DOHH2 (cell line): ENCODE measurements around the gene NTNG1.

Source experiments
- CTCF ChIP-seq: fragments of 200-600 bp; sonication (generic); IDR thresholded peaks from one replicate; pipeline ENCODE4 v1.5.1; 2014; ENCODE audit warnings: antibody characterized with exemption, mild to moderate bottlenecking, low read depth, low read length; ENCODE audit not compliant: poor library complexity, severe bottlenecking
- EZH2phosphoT487 ChIP-seq: fragments of 200-600 bp; sonication (generic); IDR thresholded peaks from 2 replicates; pipeline ENCODE4 v1.6.1; 2017; ENCODE audit warnings: borderline replicate concordance, mild to moderate bottlenecking, antibody characterized with exemption, low read length, moderate library complexity, mixed read lengths

DNA sequence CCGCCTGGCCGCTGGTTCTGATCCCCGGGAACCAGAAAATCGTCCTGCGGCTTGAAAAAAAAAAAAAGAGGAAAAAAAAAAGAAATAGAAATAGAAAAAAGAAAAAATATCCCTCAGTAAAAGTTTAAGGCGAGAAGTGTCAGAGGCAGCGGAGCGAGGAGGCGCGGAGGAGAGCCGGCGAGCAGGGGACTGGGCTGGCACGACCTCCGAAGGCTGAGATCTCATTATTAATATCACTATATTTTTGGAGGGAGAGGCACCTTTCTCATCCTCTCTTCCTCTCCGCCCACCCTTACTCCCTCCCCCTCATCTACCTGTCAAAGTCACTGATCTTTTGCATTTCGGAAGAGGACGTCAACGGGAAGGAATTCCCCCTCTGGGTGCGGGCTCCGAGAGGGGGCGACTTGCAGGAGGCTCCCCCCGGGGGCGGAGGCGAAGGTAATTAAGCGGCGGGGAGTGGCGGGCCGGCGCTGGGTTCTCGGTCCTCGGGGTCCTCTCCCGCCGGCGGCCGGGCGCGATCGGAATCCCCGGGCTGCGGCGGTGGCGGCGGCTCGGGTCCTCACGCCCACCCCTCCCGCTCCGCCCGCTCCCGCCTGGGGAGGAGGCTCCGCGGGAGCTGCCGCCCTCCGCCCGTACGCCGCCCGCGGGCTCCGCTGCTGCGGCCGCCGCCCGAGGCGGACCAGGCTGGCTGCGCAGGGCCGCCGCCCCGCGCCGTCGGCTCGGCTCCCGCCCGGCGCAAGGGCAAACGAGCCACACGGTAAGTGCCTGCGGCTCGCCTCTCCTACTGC, at the start of gene NTNG1:
- TF ChIP-seq EZH2phosphoT487, result no peak
- TF ChIP-seq CTCF, result no peak
